PC-9 (cell line): ENCODE results near the gene RNF112.

Experiments used
- CTCF ChIP-seq: fragments of 200-600 bp; sonication (generic); conservative IDR thresholded peaks from 2 replicates; pipeline ENCODE4 v1.6.1; 2017; ENCODE audit warnings: mixed run types, antibody characterized with exemption, mild to moderate bottlenecking, moderate library complexity
- EZH2 ChIP-seq: fragments of 200-600 bp; sonication (generic); IDR thresholded peaks from 2 replicates; pipeline ENCODE4 v1.8.0; 2017; ENCODE audit warnings: antibody characterized with exemption, low read depth

DNA sequence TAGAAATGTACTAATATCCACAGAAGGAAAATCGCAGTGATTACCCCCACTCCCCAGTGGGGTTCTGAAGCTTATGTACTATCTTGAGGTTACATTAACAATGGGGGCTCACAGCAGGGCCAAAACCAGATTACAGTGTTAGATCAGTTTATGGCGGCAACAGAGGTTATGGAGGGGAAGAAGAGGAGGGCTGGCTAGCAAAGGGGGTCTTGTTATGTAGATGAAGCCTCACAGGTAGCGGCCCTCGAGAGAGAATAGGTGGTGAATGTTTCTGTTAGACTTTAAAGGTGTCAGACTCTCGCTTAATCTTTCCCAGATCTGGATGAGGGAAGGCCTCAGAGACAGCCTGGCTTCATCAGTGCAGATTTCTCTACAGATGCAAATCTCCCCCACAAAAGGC lies 22.2 kb downstream of the RNF112 start:
- TF ChIP-seq CTCF = no peak
- no peak for TF ChIP-seq EZH2
